GM23338 (cell line): ENCODE data around the gene KCNMB2.

ENCODE experiments used
- CTCF ChIP-seq, 2 experiments: fragments of 200-600 bp in 1 of 2; sonication (generic) in 1 of 2; conservative IDR thresholded peaks; 2 replicates each; pipeline versions ENCODE4 v1.5.1 to v1.6.1; 2016 to 2017; ENCODE audit warnings: antibody characterized with exemption in 2 of 2, low read depth in 2 of 2, mild to moderate bottlenecking in 2 of 2, moderate library complexity in 1 of 2
- EZH2 ChIP-seq: fragments of 200-600 bp; sonication (generic); IDR thresholded peaks from one replicate; pipeline ENCODE4 v1.8.0; 2017; ENCODE audit warnings: antibody characterized with exemption, mild to moderate bottlenecking, low read depth; ENCODE audit not compliant: unreplicated experiment
- EZH2phosphoT487 ChIP-seq: fragments of 200-600 bp; sonication (generic); IDR thresholded peaks from one replicate; pipeline ENCODE4 v1.8.1; 2018; ENCODE audit warnings: antibody characterized with exemption; ENCODE audit not compliant: unreplicated experiment
- JUNB ChIP-seq: IDR thresholded peaks from one replicate; pipeline ENCODE4 v1.6.1; 2016; ENCODE audit warnings: antibody characterized with exemption; ENCODE audit not compliant: unreplicated experiment
- POLR2AphosphoS5 ChIP-seq: IDR thresholded peaks from 2 replicates; pipeline ENCODE4 v1.6.1; 2016; ENCODE audit warnings: antibody characterized with exemption, low read depth
- ZNF462 ChIP-seq: fragments of 250-450 bp; sonication (Bioruptor Pico); IDR thresholded peaks from 2 replicates; pipeline ENCODE4 v1.5.0; 2020; ENCODE audit warnings: mild to moderate bottlenecking, moderate library complexity
- TF ChIP-seq, protein P1 (sequence below): IDR thresholded peaks from one replicate; pipeline ENCODE4 v1.6.1; 2018; ENCODE audit warnings: antibody characterized with exemption; ENCODE audit not compliant: unreplicated experiment

DNA sequence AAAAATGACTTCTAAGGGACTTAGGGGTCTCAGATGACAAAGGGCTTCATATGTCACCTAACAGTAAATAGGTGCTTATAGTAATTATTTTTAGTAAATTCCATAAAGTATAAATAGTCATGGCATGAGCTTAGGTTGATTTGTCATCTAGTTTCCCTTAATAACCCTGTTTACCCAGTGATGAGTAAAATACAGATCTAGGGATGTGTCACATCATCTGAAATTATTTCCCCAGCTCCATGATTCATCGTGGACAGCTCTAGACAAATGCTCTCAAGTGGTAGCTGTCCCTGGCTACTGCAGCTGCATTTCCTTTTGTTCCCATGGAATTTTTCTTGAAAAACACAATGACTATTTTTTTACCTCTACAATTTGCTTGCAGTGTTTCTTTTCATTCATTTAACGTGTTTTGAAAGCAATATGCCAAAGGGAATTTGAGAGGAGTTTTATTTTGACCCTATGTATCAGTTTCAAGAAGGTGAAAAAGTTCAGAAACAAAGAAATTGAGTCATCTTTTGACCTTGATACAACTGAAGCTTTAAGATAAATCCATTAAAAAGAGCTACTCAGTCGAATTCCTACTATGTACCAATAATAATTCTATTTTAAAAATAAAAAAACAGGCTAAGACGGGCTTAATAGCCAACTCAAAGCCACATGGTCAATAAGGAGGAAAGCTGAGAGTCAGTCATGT lies 241.6 kb downstream of the KCNMB2 start:
- no peak for TF ChIP-seq CTCF (conservative IDR thresholded peaks at IDR 0.05; ENCODE audit: low read depth in 2 of 2)
- no peak for TF ChIP-seq EZH2
- TF ChIP-seq JUNB, result no peak
- no peak for TF ChIP-seq EZH2phosphoT487
- TF ChIP-seq ZNF462 (CRISPR knock-in tag), result no peak
- TF ChIP-seq, protein P1, sequence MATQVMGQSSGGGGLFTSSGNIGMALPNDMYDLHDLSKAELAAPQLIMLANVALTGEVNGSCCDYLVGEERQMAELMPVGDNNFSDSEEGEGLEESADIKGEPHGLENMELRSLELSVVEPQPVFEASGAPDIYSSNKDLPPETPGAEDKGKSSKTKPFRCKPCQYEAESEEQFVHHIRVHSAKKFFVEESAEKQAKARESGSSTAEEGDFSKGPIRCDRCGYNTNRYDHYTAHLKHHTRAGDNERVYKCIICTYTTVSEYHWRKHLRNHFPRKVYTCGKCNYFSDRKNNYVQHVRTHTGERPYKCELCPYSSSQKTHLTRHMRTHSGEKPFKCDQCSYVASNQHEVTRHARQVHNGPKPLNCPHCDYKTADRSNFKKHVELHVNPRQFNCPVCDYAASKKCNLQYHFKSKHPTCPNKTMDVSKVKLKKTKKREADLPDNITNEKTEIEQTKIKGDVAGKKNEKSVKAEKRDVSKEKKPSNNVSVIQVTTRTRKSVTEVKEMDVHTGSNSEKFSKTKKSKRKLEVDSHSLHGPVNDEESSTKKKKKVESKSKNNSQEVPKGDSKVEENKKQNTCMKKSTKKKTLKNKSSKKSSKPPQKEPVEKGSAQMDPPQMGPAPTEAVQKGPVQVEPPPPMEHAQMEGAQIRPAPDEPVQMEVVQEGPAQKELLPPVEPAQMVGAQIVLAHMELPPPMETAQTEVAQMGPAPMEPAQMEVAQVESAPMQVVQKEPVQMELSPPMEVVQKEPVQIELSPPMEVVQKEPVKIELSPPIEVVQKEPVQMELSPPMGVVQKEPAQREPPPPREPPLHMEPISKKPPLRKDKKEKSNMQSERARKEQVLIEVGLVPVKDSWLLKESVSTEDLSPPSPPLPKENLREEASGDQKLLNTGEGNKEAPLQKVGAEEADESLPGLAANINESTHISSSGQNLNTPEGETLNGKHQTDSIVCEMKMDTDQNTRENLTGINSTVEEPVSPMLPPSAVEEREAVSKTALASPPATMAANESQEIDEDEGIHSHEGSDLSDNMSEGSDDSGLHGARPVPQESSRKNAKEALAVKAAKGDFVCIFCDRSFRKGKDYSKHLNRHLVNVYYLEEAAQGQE, result no peak
- no peak for TF ChIP-seq POLR2AphosphoS5
